A549 treated with ZK216348 at 1 μM for 4 hours (cell line): ENCODE data around the gene S100A8. TPM values are rescaled to one million over a fixed set of nuclear protein-coding genes. Genes with fewer than 3 reads are reported as not detected.

Experiments
- total RNA-seq: library from RNA; stranded (reverse); fragments of 200-300 nt; extraction: Qiagen RNA extraction; gene quantifications from 5 replicates; pipeline ENCODE4 v1.2.3, GENCODE V29; 2022; ENCODE audit warnings: low read depth

S100A8 gene
- not detected in 5 replicates for total RNA-seq

DNA sequence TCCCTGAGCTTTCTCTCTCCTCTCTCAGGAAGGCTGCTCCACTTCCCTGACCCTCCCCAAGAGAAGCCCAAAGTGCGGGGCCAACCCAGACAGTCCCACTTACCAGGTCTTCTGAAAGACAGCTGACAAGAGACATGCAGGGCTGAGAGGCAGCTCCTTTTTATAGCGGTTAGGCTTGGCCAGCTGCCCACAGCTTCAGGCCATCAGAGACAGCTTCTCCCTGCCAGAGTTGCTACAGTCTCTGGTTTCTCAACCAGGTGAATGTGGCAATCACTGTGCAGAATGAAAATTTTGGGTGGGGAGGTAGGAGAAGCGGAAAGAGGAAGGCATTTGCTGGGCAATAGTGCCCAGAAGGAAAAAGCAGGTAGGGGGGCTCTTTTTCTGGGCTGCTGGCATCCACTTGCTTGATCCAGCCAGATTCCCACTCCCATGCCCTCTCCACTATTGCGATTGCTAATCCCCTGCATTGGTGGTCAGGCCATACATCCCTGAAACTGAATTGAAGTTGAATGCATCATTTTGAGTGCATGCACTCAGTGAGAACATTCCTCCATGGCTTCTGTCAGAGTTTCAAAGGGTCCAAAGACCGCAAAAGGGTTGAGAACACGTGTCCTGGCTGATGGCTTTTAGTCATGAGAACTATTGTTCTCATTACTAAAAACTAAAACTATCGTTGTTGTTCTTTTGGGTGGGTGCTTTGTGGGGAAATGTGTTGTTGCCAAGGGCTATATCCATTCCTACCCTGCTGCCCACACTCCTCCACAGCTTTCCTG is at the start of gene S100A8:
TSS of gene S100A8 (minus strand) at position 136 of the 773 bp plus-strand sequence. CDS start 538 bp downstream, outside the sequence.

DNA sequence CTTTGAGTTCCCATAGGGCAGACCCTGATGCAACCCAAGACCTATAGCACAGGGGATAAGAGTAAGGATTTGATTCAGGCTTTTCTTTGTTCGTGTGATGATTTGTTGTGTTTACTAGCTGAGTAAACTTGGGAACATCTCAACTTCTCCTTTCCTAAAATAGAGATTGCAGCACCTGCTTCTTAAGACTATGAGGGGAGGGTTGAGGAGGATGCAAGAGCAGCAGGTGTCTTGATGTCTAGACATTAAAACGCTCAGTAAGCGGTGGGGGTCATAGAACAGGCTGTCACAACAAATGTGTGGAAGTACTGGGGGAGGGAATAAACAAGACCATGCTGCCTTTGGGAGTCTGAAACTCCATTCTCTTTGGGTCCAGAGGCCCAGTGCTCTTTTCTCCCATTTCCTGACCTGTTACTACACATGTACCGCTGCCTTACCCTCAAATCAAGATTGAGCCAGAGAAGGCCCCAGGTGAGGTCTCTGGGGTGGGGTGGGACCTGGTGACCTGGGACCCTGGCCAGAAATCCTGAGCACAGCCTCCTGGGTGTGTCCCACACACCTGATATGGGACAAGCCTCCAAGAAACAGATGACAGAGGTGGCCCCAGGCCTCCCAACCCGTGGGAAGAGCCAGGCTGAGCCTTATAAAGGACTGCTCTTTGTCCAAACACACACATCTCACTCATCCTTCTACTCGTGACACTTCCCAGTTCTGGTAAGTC is 25.1 kb upstream of the S100A8 start, which contains the start of gene S100A7A:
TSS of gene S100A7A (plus strand) at position 671 of the 721 bp plus-strand sequence. CDS start 1,563 bp downstream, outside the sequence.

DNA sequence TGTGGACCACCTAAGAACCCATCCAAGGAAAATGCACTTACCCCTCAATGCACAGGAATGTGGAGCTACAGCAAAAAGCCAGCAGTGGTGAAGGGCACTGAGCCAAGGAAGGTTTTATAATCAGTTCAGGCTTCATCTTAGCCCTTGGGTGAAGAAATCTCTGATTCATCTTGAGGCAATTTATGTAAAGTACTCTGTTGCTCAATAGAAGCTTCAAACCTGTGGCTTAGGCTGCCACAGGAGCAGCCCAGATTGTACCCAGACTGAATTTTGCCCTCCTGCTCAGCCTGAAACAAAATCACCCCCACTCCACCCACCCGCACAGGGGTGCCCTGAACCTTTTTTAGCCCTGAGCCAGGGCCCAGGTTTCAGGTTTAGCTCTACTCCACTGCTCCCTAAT is 15.4 kb downstream of the S100A8 start, which contains the start of gene S100A12:
TSS of gene S100A12 (minus strand) at position 111 of the 400 bp plus-strand sequence. CDS start 1,029 bp downstream, outside the sequence.

DNA sequence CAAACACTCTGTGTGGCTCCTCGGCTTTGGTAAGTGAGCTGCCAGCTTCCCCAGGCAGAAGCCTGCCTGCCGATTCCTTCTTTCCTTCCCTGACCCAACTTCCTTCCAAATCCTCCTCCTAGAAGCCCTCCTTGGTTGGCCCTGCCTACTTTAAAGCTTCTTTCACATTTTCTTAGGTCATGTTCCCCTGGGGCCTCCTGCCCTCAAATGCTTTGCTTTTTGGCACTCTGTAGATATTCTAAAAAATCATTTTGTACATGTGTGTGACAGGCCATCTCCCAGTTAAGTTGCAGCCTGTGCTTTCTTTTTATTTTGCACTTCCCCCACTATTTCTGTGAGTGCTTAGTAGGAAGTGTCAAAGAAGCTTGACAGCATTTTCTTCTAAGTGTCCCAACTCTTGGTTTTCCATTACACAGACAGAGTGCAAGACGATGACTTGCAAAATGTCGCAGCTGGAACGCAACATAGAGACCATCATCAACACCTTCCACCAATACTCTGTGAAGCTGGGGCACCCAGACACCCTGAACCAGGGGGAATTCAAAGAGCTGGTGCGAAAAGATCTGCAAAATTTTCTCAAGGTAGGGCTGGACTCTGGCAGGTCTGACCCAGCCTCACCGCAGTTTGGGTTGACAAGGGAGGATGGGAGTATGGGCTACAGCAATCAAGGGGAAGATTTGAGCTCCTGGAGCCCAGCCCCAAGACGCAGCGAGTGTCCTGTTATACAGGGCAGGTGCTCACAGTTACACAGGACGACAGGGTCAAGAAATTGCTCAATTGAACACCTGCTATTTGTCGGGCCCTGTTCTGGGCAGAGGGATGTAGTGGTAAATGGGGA is 32.8 kb downstream of the S100A8 start, which contains the start of gene S100A9:
TSS of gene S100A9 (plus strand) at position 2 of the 838 bp plus-strand sequence. CDS start at position 432, 430 bp downstream.

DNA sequence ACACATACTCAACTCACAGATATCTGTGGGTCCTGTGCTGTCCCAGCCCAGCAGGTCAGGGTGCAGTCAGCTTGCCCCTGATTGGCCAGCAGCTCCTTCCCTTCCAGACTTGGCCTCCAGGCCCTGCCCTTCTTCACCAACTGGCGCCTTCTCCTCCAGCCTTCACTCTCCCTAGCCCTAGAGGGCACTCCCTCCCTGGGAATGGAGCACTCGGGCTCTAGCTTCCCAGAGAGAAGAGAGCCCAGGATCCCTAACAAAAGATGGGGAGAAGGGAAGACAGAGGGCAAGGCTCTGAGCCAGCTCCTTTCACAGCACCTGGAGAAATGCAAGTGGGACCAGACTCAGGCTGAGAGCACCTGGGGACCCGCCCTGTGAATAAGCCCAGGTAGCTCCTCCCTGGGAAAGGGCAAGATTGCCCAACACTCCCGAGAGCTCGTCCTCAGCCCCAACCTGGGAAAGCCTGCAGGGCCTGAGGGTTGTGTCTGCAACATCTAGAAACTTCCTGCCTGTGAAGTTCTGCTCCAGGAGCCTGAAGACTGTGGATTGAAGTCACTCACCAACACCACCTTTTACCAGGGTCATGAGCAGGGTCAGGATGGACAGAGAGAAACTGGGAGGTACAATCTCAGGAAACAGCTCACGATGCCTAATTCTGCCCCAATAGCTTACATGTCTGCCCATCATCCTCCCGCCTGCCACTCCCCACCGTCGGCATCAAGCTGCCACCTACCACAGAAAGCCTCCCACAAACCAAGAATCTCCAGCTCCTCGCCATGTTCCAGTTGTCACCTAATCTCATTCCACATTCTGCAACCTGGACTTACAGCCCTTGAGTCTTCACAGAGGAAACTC is 42.1 kb downstream of the S100A8 start, which contains the start of gene PGLYRP4:
TSS of gene PGLYRP4 (minus strand) at position 331 of the 852 bp plus-strand sequence. CDS start 909 bp downstream, outside the sequence.

Other genes starting within 250 kb of the S100A8 start
- gene SPRR2G, start 240.2 kb downstream of the S100A8 start, total RNA-seq, result not detected in 5 replicates
- gene LELP1, start 187.6 kb downstream of the S100A8 start, total RNA-seq, result not detected in 5 replicates
- gene PRR9, start 173.5 kb downstream of the S100A8 start, total RNA-seq, result not detected in 5 replicates
- not detected in 5 replicates for gene LORICRIN, start 131.4 kb downstream of the S100A8 start, total RNA-seq
- gene PGLYRP3, start 78.1 kb downstream of the S100A8 start, total RNA-seq, result not detected in 5 replicates
- not detected in 5 replicates for gene PGLYRP4, start 42.2 kb downstream of the S100A8 start, total RNA-seq
- gene S100A9, start 33.2 kb downstream of the S100A8 start, total RNA-seq, result 0.29 to 1.1 TPM in 2 of 5 replicates, not detected in the others
- gene S100A12, start 15.5 kb downstream of the S100A8 start, total RNA-seq, result not detected in 5 replicates
- not detected in 5 replicates for gene S100A7A, start 25.4 kb upstream of the S100A8 start, total RNA-seq
- not detected in 5 replicates for gene S100A7, start 69.6 kb upstream of the S100A8 start, total RNA-seq
- 3,257 to 3,743 TPM (median 3,382 TPM) in 5 replicates for gene S100A6, start 144.9 kb upstream of the S100A8 start, total RNA-seq
- gene S100A5, start 149.9 kb upstream of the S100A8 start, total RNA-seq, result 0.41 to 1.7 TPM (median 0.88 TPM) in 5 replicates
- 1,529 to 1,824 TPM (median 1,687 TPM) in 5 replicates for gene S100A4, start 154.7 kb upstream of the S100A8 start, total RNA-seq
- 86.7 to 117 TPM (median 103 TPM) in 5 replicates for gene S100A3, start 158.2 kb upstream of the S100A8 start, total RNA-seq
- gene S100A2, start 174.8 kb upstream of the S100A8 start, total RNA-seq, result 19.1 to 29.3 TPM (median 27.2 TPM) in 5 replicates
- 374 to 526 TPM (median 478 TPM) in 5 replicates for gene S100A16, start 222.1 kb upstream of the S100A8 start, total RNA-seq
- 0.55 to 1.3 TPM (median 0.80 TPM) in 5 replicates for gene S100A14, start 225.3 kb upstream of the S100A8 start, total RNA-seq
- gene S100A13, start 236.4 kb upstream of the S100A8 start, total RNA-seq, result 158 to 174 TPM (median 170 TPM) in 5 replicates
- 0.55 to 0.96 TPM (median 0.83 TPM) in 3 of 5 replicates, not detected in the others for gene S100A1, start 237.4 kb upstream of the S100A8 start, total RNA-seq
- gene CHTOP, start 243.0 kb upstream of the S100A8 start, total RNA-seq, result 66.8 to 83.3 TPM (median 79.6 TPM) in 5 replicates